ENCODE data around the gene PIP5KL1. TPM values are rescaled to one million over a fixed set of nuclear protein-coding genes. Genes with fewer than 3 reads are reported as not detected.

PIP5KL1 gene
- total and polyA plus RNA-seq, 2 of the 4 experiments (the other 2 are of a cell fraction): 0.36 to 3.6 TPM

DNA sequence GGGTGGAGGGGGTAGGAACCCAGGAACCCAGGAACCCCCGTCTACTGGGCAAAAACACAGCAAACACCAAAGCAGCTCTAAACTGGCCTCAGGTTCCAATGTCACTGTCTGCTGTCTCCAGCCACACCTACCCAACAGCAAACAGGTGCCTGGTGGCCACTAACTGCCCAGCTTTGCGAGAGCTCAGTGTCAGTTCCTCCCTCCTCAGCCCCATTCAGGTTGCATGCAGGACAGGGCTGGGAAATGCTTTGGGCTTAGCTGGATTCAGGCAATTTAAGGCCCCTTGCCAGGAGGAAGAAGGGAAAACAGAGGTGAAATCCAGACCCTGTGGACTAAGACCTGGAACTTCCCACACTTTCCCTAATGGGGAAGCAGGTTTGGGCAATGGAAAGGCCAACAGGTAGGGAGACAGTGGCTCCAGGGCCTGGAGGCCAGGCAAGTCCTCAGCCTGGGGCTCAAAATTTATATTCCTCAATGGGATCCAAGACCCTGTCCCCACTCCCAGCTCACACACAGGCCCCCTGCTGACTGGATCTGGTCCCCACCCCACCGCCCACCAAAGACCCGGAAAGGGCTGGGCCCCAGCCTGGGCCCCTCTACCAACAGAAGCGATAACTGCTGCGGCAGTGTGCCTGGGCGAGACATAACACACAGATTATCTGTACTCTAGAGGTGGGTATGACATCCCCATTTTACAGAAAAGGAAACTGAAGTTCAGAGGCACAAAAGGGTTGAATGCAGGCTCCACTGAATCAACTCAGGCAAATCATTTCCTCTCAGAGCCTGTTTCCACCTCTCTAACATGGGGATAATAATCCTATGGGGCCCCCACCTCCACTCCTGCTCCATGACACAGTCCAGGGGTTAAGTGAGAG lies 46.7 kb upstream of the PIP5KL1 start:
- Histone ChIP-seq H3K36me3 (ENCODE audit: control insufficient read depth, insufficient read depth, low read length) (no peaks in the 10 kb centered on the region), H2BK5ac (ENCODE audit: low read depth, low read length, poor library complexity, severe bottlenecking) (no peak overlapping the region), H2BK120ac (ENCODE audit: low read depth, low read length) (no peak overlapping the region), H3K9me1 (ENCODE audit: insufficient read depth, low read length) (peaks cover 11% of the 10 kb centered on the region; the same call in 1 of the 2 replicates), H4K5ac (ENCODE audit: low read depth, low read length) (no peak overlapping the region), H2AFZ (replicated peaks; ENCODE audit: low read length, poor library complexity) (peak overlapping the region; percentile 9), H3K9ac (ENCODE audit: low read depth, low read length) (no peak overlapping the region), H3K9me3 (ENCODE audit: control insufficient read depth, insufficient read depth, low read length) (no peaks in the 10 kb centered on the region), H2AK5ac (ENCODE audit: low read depth, low read length) (peak overlapping the region; percentile 17; the same call in 1 of the 2 replicates), H4K91ac (ENCODE audit: insufficient read depth, low read depth, low read length) (peak overlapping the region; percentile 27; the same call in 1 of the 2 replicates), H3K14ac (replicated peaks; ENCODE audit: low read depth, low read length) (peak overlapping the region; percentile 24; the same call in 1 of the 2 replicates), H3K56ac (ENCODE audit: extremely low read depth, insufficient read depth, low read length) (no peak overlapping the region), H3K4me1 (ENCODE audit: control insufficient read depth, insufficient read depth, low read length) (peaks cover 36% of the 10 kb centered on the region), H2AK9ac (replicated peaks; ENCODE audit: low read depth, low read length, poor library complexity) (peak overlapping the region; percentile 77), H2BK20ac (ENCODE audit: low read depth, low read length) (no peak overlapping the region), H4K20me1 (ENCODE audit: insufficient read depth, low read length) (peaks cover 76% of the 10 kb centered on the region), H3K4me2 (ENCODE audit: low read depth, low read length) (peak overlapping the region; percentile 71), H3K4me3 (ENCODE audit: insufficient read depth, low read depth, low read length) (no peak overlapping the region; the same call in 1 of the 2 replicates), H3K27ac (ENCODE audit: insufficient read depth, low read length) (no peak overlapping the region), H3K18ac (ENCODE audit: low read depth, low read length) (no peak overlapping the region), H3K23ac (ENCODE audit: low read depth, low read length) (peak overlapping the region; percentile 23; the same call in 1 of the 2 replicates), H3K4ac (ENCODE audit: low read depth, low read length) (peak overlapping the region; percentile 29; the same call in 1 of the 2 replicates), H3K79me1 (ENCODE audit: low read depth in 1 of 2, low read length in 2 of 2) (peaks cover 24 to 80% of the 10 kb centered on the region in 2 experiments), H4K8ac (ENCODE audit: low read depth in 2 of 2, low read length in 2 of 2) (no peak overlapping the region), H2BK15ac (ENCODE audit: low read depth, low read length) (no peak overlapping the region), H3K27me3 (ENCODE audit: control insufficient read depth, insufficient read depth, low read length) (no peaks in the 10 kb centered on the region)
- intact Hi-C loops (cut with micrococcal nuclease): no loop called here
- no peak for DNase-seq
- no peak for ATAC-seq (ENCODE audit: low read depth)
- dilution Hi-C loops (cut with HindIII; ENCODE audit: low sequenced_read_pairs, unreplicated experiment): no loop called here
- ChIA-PET POLR2A (ENCODE audit: unreplicated experiment) (interaction anchor here (0.9 kb wide), 1 partner anchor 123 kb away, joined by 3 read pairs; no protein-coding TSS in a partner anchor), CTCF (interaction anchor here (0.6 to 2.2 kb wide), 3 partner anchors 11 to 58 kb away, joined by 3 to 8 read pairs (median 4); no protein-coding TSS in a partner anchor)
- WGBS, 2 experiments (ENCODE audit: extremely low coverage in 2 of 2, insufficient read length in 1 of 2): no CpG with 5 or more reads among the region's 7 CpGs
- in situ Hi-C loops (cut with MboI; ENCODE audit: low sequenced_read_pairs): no loop called here
- no TSS peak for BruUV-seq (replicated peaks)
- TF ChIP-seq CEBPB (IDR thresholded peaks at IDR 0.05; ENCODE audit: low read depth, low read length): no peak
- no peak for TF ChIP-seq FOS (IDR thresholded peaks at IDR 0.05; ENCODE audit: low read depth, low read length)
- TF ChIP-seq, protein P1, sequence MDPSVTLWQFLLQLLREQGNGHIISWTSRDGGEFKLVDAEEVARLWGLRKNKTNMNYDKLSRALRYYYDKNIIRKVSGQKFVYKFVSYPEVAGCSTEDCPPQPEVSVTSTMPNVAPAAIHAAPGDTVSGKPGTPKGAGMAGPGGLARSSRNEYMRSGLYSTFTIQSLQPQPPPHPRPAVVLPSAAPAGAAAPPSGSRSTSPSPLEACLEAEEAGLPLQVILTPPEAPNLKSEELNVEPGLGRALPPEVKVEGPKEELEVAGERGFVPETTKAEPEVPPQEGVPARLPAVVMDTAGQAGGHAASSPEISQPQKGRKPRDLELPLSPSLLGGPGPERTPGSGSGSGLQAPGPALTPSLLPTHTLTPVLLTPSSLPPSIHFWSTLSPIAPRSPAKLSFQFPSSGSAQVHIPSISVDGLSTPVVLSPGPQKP (IDR thresholded peaks at IDR 0.05; ENCODE audit: borderline replicate concordance, low read depth, low read length): no peak
- TF ChIP-seq BHLHE40 (IDR thresholded peaks at IDR 0.05; ENCODE audit: low read depth, low read length): no peak
- TF ChIP-seq, protein P2, sequence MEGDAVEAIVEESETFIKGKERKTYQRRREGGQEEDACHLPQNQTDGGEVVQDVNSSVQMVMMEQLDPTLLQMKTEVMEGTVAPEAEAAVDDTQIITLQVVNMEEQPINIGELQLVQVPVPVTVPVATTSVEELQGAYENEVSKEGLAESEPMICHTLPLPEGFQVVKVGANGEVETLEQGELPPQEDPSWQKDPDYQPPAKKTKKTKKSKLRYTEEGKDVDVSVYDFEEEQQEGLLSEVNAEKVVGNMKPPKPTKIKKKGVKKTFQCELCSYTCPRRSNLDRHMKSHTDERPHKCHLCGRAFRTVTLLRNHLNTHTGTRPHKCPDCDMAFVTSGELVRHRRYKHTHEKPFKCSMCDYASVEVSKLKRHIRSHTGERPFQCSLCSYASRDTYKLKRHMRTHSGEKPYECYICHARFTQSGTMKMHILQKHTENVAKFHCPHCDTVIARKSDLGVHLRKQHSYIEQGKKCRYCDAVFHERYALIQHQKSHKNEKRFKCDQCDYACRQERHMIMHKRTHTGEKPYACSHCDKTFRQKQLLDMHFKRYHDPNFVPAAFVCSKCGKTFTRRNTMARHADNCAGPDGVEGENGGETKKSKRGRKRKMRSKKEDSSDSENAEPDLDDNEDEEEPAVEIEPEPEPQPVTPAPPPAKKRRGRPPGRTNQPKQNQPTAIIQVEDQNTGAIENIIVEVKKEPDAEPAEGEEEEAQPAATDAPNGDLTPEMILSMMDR (conservative IDR thresholded peaks at IDR 0.05; ENCODE audit: low read depth, low read length): no peak
- TF ChIP-seq MXI1 (IDR thresholded peaks at IDR 0.05; ENCODE audit: borderline replicate concordance, low read depth, low read length): no peak
- no peak for TF ChIP-seq NFE2L2 (IDR thresholded peaks at IDR 0.05; ENCODE audit: low read depth, low read length)
- no peak for TF ChIP-seq RFX5 (IDR thresholded peaks at IDR 0.05; ENCODE audit: low read depth, low read length)
- TF ChIP-seq USF2 (IDR thresholded peaks at IDR 0.05; ENCODE audit: low read depth, low read length): no peak
- no peak for TF ChIP-seq RAD21 (IDR thresholded peaks at IDR 0.05; ENCODE audit: low read length)
- TF ChIP-seq CHD1 (IDR thresholded peaks at IDR 0.05; ENCODE audit: low read depth, low read length): no peak
- TF ChIP-seq MAZ (IDR thresholded peaks at IDR 0.05; ENCODE audit: borderline replicate concordance, low read depth, low read length): no peak
- no peak for TF ChIP-seq POLR2A (IDR thresholded peaks at IDR 0.05; ENCODE audit: low read depth, low read length)
- no peak for TF ChIP-seq SMC3 (IDR thresholded peaks at IDR 0.05; ENCODE audit: low read depth, low read length)

Measured in IMR-90 (cell line).